Measurements from ENCODE around the gene WDPCP.

DNA sequence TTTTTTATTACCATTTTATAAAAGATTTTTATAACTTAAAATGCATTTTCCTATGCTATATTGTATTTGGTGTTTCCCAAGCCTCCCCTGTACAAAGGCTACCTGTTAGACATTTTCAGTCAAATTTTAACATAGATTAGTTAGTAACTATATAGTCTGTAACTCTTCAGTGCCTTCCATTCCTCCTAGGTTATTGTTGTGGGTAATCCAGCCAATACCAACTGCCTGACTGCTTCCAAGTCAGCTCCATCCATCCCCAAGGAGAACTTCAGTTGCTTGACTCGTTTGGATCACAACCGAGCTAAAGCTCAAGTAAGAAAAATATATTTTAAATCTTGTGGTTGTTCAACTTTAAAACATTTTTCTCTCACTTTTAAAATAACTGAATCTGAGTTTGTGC lies 10.7 kb upstream of the WDPCP start:
- TF ChIP-seq YY1 (IDR thresholded peaks at IDR 0.05; ENCODE audit: insufficient read depth, insufficient read length) (no peak), SUZ12 (IDR thresholded peaks at IDR 0.05; ENCODE audit: extremely low read depth, insufficient read depth, insufficient read length) (no peak)
